ENCODE measurements around the gene UBE2G1. TPM values are rescaled to one million over a fixed set of nuclear protein-coding genes. Genes with fewer than 3 reads are reported as not detected.

UBE2G1 gene
- total RNA-seq, 1 experiment from 2014 or later, result 80.6 TPM

DNA sequence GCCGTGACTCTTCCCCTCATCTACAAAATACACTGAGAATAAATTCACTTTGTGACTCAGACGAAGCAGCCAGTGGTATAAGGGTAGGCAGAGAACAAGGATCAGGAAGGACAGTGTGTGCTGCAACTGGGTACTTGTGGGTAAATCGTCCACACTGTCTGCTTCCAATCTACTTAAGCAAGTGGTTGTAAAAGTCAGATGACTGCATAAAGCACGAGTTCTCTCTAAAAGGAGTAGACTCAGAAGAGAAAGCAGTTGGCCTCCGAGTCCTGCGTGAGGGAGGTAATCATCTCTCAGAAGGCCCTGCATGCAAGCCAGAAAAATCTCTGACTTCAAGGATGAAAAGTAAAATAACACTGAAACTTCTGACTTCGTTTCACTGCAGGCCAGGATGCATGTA, 145.8 kb downstream of the UBE2G1 start (continued):
- TF ChIP-seq, protein P1, sequence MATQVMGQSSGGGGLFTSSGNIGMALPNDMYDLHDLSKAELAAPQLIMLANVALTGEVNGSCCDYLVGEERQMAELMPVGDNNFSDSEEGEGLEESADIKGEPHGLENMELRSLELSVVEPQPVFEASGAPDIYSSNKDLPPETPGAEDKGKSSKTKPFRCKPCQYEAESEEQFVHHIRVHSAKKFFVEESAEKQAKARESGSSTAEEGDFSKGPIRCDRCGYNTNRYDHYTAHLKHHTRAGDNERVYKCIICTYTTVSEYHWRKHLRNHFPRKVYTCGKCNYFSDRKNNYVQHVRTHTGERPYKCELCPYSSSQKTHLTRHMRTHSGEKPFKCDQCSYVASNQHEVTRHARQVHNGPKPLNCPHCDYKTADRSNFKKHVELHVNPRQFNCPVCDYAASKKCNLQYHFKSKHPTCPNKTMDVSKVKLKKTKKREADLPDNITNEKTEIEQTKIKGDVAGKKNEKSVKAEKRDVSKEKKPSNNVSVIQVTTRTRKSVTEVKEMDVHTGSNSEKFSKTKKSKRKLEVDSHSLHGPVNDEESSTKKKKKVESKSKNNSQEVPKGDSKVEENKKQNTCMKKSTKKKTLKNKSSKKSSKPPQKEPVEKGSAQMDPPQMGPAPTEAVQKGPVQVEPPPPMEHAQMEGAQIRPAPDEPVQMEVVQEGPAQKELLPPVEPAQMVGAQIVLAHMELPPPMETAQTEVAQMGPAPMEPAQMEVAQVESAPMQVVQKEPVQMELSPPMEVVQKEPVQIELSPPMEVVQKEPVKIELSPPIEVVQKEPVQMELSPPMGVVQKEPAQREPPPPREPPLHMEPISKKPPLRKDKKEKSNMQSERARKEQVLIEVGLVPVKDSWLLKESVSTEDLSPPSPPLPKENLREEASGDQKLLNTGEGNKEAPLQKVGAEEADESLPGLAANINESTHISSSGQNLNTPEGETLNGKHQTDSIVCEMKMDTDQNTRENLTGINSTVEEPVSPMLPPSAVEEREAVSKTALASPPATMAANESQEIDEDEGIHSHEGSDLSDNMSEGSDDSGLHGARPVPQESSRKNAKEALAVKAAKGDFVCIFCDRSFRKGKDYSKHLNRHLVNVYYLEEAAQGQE (IDR thresholded peaks at IDR 0.05; ENCODE audit: low read depth), result no peak
- TF ChIP-seq POLR2AphosphoS5 (IDR thresholded peaks at IDR 0.05; ENCODE audit: low read depth, low read length) (no peak), CEBPB (IDR thresholded peaks at IDR 0.05; ENCODE audit: low read depth) (no peak), JUND (IDR thresholded peaks at IDR 0.05) (no peak), EZH2phosphoT487 (IDR thresholded peaks at IDR 0.05; ENCODE audit: borderline replicate concordance) (no peak), CBX3 (IDR thresholded peaks at IDR 0.05; ENCODE audit: low read depth) (no peak)
- TF ChIP-seq, protein P2, sequence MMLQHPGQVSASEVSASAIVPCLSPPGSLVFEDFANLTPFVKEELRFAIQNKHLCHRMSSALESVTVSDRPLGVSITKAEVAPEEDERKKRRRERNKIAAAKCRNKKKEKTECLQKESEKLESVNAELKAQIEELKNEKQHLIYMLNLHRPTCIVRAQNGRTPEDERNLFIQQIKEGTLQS (IDR thresholded peaks at IDR 0.05), result no peak

Other genes with a start within 250 kb of the UBE2G1 start
- 21.1 TPM for gene ZZEF1, start 223.6 kb downstream of the UBE2G1 start, total RNA-seq (2021; ENCODE audit: unreplicated experiment)
- gene CYB5D2, start 223.5 kb downstream of the UBE2G1 start, total RNA-seq (2021; ENCODE audit: unreplicated experiment), result 12.0 TPM
- gene ANKFY1, start 102.7 kb downstream of the UBE2G1 start, total RNA-seq (2021; ENCODE audit: unreplicated experiment), result 38.9 TPM
- 0.37 TPM for gene SPNS3, start 67.3 kb upstream of the UBE2G1 start, total RNA-seq (2021; ENCODE audit: unreplicated experiment)
- 1.6 TPM for gene SPNS2, start 132.2 kb upstream of the UBE2G1 start, total RNA-seq (2021; ENCODE audit: unreplicated experiment)
- gene MYBBP1A, start 188.7 kb upstream of the UBE2G1 start, total RNA-seq (2021; ENCODE audit: unreplicated experiment), result 130 TPM
- gene GGT6, start 193.9 kb upstream of the UBE2G1 start, total RNA-seq (2021; ENCODE audit: unreplicated experiment), result 0.10 TPM
- 2.3 TPM for gene SMTNL2, start 217.9 kb upstream of the UBE2G1 start, total RNA-seq (2021; ENCODE audit: unreplicated experiment)

All from HCT116 (cell line).